Thyroid gland (tissue), 4 donors: ENCODE results near the gene C6orf118.

ENCODE experiments used
- CTCF ChIP-seq, 6 experiments: fragments of 200-600 bp in 3 of 6; fragments of 450-650 bp in 3 of 6; sonication (generic) in 3 of 6; IDR thresholded peaks; one replicate each; pipeline ENCODE4 v1.5.1; 2016 to 2019; ENCODE audit warnings: antibody characterized with exemption in 6 of 6, mild to moderate bottlenecking in 2 of 6, inconsistent platforms in 1 of 6, moderate library complexity in 1 of 6
- POLR2A ChIP-seq, 2 donors: fragments of 450-650 bp; IDR thresholded peaks; one replicate each; pipeline ENCODE4 v1.6.1; 2017; ENCODE audit warnings: antibody characterized with exemption in 2 of 2, mild to moderate bottlenecking in 2 of 2, moderate library complexity in 1 of 2

DNA sequence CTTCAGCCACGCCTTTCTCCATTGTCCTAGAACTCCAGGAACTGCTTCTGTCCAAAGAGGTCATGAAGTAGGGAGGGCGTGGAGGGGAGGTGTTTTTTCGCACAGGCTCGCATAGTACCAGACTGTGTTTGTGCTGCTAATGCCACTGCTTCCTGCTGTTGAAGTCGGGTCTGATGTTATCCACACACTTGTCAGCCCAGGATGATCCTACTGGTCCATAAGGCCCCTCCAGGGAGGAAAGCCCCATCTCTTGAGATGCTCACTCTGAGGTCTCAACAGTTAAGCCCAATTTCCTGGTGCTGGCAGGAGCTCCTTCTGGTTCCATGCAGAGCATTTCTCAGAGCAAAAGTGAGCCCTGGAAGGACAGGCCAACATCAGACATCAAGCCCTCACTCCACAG is 65.6 kb downstream of the C6orf118 start:
- TF ChIP-seq CTCF (IDR thresholded peaks at IDR 0.05) = no peak
- TF ChIP-seq POLR2A (IDR thresholded peaks at IDR 0.05) = no peak
